ENCODE measurements around the gene TTYH3.
"Not testable (repeated sequence)": the region's sequence is repeated elsewhere in the genome, so short reads cannot be mapped to it uniquely, and the experiment has no call there.

The TTYH3 gene

DNA sequence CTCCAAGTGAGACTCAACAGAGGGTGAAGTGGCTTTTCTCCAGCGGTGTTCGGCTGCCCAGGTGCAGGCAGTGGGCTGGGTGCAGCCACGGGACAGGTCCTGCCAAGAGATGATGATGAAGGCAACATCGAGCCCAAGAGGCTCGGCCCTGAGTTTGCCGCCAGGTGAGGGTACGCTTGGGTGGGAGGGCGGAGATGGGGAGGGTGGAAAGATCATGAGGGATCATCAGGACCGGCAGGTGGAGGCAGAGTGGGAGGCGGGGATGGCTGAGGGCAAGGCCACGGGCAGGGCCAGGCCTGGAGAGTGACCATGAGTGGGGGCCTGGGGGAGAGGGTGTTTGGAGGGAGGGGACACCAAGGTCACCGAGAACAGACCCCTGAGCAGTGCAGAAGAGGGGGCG, 38.4 kb downstream of the TTYH3 start:
- no peak for DNase-seq (ENCODE audit: low read depth, low spot score)
- TF ChIP-seq, protein P1, sequence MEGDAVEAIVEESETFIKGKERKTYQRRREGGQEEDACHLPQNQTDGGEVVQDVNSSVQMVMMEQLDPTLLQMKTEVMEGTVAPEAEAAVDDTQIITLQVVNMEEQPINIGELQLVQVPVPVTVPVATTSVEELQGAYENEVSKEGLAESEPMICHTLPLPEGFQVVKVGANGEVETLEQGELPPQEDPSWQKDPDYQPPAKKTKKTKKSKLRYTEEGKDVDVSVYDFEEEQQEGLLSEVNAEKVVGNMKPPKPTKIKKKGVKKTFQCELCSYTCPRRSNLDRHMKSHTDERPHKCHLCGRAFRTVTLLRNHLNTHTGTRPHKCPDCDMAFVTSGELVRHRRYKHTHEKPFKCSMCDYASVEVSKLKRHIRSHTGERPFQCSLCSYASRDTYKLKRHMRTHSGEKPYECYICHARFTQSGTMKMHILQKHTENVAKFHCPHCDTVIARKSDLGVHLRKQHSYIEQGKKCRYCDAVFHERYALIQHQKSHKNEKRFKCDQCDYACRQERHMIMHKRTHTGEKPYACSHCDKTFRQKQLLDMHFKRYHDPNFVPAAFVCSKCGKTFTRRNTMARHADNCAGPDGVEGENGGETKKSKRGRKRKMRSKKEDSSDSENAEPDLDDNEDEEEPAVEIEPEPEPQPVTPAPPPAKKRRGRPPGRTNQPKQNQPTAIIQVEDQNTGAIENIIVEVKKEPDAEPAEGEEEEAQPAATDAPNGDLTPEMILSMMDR (IDR thresholded peaks at IDR 0.05; ENCODE audit: insufficient read depth, low read length, missing control alignments) = no peak
- CTCF ChIA-PET = interaction anchor here (0.7 to 3.3 kb wide), 17 partner anchors 8 to 219 kb away, joined by 3 to 21 read pairs (median 7); no protein-coding TSS in a partner anchor
- POLR2A ChIA-PET = no interaction called here
- H3K4me3 ChIP-seq (ENCODE audit: low read depth, low read length) = no peak overlapping the region

DNA sequence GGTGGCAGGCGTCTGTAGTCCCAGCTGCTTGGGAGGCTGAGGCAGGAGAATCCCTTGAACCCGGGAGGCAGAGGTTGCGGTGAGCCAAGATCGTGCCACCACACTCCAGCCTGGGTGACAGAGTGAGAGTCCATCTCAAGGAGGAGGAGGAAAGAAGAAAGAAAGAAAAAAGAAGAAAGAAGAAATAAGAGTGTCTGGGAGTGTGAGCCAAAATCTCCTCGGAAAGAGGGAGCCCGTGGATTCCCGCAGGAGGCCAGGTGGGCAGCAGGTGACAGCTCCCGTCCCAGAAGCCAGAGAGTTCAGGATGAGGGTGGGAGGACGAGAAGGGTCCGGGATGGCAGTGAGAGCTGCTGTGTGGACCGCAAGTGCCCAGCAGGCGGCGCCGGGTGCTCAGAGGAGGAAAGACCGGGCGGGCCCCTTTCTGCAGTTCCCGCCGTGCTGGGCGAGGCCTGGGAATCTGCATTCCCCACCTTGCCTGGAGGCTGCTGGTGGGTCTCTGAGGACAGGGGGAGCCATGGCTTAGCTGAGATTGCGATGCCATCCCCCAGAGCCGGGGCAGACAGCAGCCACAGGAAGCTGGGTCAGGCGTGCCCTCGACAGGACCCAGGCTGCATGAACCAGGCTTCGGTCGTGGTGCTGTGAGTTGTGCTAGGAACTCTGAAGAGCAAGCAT, 39.1 kb downstream of the TTYH3 start:
- DNase-seq (ENCODE audit: low read depth, low spot score) = no peak
- TF ChIP-seq, protein P1 (IDR thresholded peaks at IDR 0.05; ENCODE audit: insufficient read depth, low read length, missing control alignments) = peak; percentile 96
- no peak overlapping the region for H3K4me3 ChIP-seq (ENCODE audit: low read depth, low read length)
- POLR2A ChIA-PET = no interaction called here
- CTCF ChIA-PET = interaction anchor here (0.7 to 3.3 kb wide), 23 partner anchors 8 to 484 kb away, joined by 3 to 21 read pairs (median 5); no protein-coding TSS in a partner anchor

DNA sequence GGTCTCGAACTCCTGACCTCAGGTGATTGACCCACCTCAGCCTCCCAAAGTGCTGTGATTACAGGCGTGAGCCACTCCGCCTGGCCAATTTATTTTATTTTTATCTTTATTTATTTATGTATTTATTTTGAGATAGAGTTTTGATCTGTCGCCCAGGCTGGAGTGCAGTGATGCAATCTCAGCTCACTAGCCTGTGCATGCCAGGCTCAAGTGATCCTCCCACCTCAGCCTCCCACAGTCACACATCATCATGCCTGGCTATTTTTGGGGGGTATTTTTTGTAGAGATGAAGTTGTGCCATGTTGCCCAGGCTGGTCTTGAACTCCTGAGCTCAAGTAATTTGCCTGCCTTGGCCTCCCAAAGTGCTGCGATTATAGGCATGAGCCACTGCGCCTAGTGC, 41.4 kb downstream of the TTYH3 start:
- H3K4me3 ChIP-seq (ENCODE audit: low read depth, low read length); DNase-seq (ENCODE audit: low read depth, low spot score); POLR2A ChIA-PET: not testable (repeated sequence)
- CTCF ChIA-PET = interaction anchor here (1.6 to 1.8 kb wide), 2 partner anchors 106 to 222 kb away, joined by 7 to 8 read pairs; no protein-coding TSS in a partner anchor

DNA sequence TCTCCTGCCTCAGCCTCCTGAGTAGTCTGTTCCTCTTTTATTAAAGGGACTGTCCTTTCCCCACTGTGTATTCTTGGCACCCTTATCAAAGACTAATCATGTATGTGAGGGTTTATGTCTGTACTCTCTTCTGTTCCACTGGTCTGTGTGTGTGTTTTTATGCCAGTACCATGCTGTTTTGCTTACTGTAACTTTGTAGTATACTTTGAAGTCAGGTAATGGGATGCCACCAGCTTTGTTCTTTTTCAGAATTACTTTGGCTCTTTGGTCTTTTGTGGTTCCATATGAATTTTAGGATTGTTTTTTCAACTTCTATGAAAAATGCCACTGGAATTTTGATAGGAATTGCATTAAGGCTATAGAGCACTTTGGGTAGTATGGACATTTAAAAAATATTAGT, 42.1 kb downstream of the TTYH3 start:
- TF ChIP-seq, protein P1 (IDR thresholded peaks at IDR 0.05; ENCODE audit: insufficient read depth, low read length, missing control alignments) = no peak
- ChIA-PET CTCF (interaction anchor here (1.6 to 1.8 kb wide), 2 partner anchors 107 to 223 kb away, joined by 7 to 8 read pairs; no protein-coding TSS in a partner anchor), POLR2A (no interaction called here)
- DNase-seq (ENCODE audit: low read depth, low spot score) = no peak
- H3K4me3 ChIP-seq (ENCODE audit: low read depth, low read length) = no peak overlapping the region

DNA sequence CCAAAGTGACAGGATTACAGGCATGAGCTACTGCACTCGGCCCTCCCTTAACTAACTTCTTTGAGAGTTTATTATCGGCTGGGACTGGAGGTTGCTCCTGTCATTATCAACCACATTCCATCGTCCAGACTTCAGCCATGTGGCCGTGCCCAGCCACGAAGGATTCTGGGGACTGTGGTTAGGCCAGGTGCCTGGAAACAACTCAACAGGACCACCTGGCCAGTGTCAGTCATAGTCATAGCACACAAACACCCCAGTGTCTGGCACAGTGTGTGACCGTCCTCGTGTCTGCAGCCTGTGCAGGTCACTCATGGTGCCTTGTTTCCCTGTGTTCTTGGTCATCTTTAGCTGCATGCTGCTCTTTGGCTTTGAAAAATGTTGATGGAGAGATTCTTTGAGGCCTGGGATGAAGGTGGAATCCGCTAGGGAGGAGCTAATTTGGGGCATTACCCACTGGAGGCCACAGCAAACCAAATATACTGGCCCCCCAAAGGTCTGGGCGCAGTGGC, 43.5 kb downstream of the TTYH3 start:
- POLR2A ChIA-PET = interaction anchor here (0.5 kb wide), 1 partner anchor 44 kb away, joined by 3 read pairs; no protein-coding TSS in a partner anchor
- CTCF ChIA-PET = interaction anchor here (1.2 to 1.4 kb wide), 2 partner anchors 35 to 207 kb away, joined by 3 read pairs; no protein-coding TSS in a partner anchor
- no peak overlapping the region for H3K4me3 ChIP-seq (ENCODE audit: low read depth, low read length)
- DNase-seq (ENCODE audit: low read depth, low spot score) = no peak
- TF ChIP-seq, protein P1 (IDR thresholded peaks at IDR 0.05; ENCODE audit: insufficient read depth, low read length, missing control alignments) = no peak

DNA sequence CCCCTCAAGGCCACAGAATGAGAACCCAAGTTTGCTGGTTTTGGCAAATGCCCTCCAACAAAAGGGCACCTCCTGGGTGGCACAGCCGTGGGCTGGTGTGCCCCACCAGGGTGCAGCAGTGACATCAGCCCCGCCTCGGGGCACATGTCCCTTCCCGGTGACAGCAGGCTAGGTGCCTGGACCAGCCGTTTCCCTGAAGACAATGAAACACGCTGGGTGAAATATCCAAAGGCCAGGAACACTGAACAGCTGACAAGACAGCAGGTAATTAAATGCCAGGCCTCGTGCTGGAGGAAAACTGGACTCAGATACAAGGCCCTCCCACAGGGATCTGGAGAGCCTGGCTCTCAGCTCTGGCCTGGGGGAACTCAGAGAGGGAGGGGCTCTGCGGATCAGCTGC, 44.8 kb downstream of the TTYH3 start:
- POLR2A ChIA-PET; H3K4me3 ChIP-seq (ENCODE audit: low read depth, low read length); CTCF ChIA-PET; DNase-seq (ENCODE audit: low read depth, low spot score): not testable (repeated sequence)

DNA sequence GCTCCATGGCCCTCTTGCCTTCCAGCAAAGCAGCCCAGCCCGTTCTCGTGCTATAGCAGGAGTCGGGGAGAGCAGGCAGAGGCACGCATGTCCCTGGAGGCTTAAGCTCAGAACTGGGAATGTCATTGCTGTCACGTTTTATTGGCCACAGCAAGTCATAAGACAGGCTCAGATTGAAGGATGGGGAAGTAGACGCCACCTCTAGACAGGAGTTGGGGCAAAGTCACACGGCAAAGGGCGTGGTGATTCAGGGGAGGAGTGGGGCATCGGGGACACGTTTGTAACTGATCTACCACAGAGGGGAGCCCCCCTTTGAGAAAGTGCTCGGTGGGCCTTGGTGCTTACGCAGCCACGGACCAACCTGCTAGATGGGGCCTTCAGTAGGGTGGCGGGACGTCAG, 46.7 kb downstream of the TTYH3 start:
- DNase-seq (ENCODE audit: low read depth, low spot score); H3K4me3 ChIP-seq (ENCODE audit: low read depth, low read length); POLR2A ChIA-PET; CTCF ChIA-PET: not testable (repeated sequence)

DNA sequence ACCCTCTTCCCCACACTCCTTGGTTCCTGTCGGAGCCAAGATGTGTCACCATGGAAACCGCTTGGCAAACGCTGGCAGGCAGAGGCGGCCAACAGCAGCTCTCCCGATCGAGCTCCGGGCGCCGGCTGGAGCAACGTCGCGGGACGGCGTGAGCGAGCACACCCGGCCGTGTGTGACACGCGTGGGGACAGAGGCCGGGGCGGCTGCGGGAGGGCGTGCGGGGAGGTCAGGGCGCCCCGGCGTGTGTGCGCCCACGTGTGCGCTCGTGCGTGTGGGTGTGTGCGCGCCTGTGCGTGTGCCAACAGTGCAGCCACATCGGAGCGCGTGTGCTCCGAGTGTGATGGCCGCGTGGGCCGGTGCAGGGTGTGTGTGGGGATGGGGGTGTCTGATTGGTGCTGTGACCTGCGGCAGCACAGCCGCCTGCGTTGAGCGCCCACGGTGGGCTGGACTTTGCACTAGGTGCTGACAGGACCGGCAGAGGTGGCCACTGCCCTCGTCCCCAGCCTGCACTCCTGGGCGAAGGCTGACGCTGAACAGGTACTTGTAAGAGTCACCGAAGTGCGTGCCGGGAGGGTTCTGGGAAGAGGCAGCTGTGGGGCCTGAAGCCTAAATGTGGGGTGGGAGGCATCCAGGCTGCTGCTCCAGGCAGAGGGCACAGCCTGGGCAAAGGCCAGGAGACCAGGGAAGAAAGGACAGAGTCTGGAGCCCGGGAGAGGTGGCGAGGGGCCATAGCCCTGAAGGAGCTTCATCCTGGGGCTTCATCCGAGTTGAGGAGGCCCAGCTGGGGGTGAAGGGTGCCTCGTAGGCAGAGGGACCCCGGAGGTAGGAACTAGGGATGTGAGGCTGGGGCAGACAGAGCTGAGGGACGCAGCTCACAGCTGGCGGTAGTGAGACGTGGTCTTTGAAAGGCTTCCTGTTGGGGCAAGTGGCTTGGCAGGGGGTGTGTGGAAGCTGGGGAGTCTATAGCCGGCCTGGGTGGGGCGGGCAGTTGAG, 47.6 kb downstream of the TTYH3 start:
- CTCF ChIA-PET = interaction anchor here (0.7 to 5.4 kb wide), 14 partner anchors 9 to 228 kb away, joined by 3 to 68 read pairs (median 6); no protein-coding TSS in a partner anchor
- DNase-seq (ENCODE audit: low read depth, low spot score); H3K4me3 ChIP-seq (ENCODE audit: low read depth, low read length); POLR2A ChIA-PET: not testable (repeated sequence)

Measured in AG04449 (cell line).